GM12801 (cell line): Measurements from ENCODE around the gene CEP72.
"Not testable (repeated sequence)": the region's sequence is repeated elsewhere in the genome, so short reads cannot be mapped to it uniquely, and the experiment has no call there.

Experiments used
- CTCF ChIP-seq: IDR thresholded peaks from one replicate; pipeline ENCODE4 v1.5.1; 2011; ENCODE audit warnings: control low read depth; ENCODE audit not compliant: insufficient read length; ENCODE audit errors: extremely low read depth

The CEP72 gene

DNA sequence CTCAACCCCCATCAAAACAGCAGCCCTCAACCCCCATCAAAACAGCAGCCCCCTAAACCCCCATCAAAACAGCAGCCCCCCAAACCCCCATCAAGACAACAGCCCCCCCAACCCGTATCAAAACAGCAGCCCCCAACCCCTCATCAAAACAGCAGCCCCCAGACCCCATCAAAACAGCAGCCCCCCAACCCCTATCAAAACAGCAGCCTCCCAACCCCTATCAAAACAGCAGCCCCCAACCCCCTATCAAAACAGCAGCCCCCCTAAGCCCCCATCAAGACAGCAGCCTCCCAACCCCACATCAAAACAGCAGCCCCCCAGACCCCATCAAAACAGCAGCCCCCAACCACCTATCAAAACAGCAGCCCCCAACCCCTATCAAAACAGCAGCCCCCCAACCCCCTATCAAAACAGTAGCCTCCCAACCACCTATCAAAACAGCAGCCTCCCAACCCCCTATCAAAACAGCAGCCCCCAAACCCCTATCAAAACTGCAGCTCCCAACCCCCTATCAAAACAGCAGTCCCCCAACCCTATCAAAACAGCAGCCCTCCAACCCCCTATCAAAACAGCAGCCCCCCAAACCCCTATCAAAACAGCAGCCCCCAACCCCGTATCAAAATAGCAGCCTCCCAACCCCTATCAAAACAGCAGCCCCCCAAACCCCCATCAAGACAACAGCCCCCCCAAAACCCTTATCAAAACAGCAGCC is 79.8 kb downstream of the CEP72 start:
- no peak for TF ChIP-seq CTCF

GRCh38 chr5:693271-694041 is 81.3 kb downstream of the CEP72 start, which contains the start of gene TPPP:
Gene TPPP (minus strand): TSS chr5:693352. CDS start chr5:678060, 15,292 bp downstream.
- not testable (repeated sequence) for TF ChIP-seq CTCF
